ENCODE data around the gene QRFP. TPM values are rescaled to one million over a fixed set of nuclear protein-coding genes. Genes with fewer than 3 reads are reported as not detected.

QRFP gene
- total RNA-seq, 1 experiment from 2014 or later: not detected

DNA sequence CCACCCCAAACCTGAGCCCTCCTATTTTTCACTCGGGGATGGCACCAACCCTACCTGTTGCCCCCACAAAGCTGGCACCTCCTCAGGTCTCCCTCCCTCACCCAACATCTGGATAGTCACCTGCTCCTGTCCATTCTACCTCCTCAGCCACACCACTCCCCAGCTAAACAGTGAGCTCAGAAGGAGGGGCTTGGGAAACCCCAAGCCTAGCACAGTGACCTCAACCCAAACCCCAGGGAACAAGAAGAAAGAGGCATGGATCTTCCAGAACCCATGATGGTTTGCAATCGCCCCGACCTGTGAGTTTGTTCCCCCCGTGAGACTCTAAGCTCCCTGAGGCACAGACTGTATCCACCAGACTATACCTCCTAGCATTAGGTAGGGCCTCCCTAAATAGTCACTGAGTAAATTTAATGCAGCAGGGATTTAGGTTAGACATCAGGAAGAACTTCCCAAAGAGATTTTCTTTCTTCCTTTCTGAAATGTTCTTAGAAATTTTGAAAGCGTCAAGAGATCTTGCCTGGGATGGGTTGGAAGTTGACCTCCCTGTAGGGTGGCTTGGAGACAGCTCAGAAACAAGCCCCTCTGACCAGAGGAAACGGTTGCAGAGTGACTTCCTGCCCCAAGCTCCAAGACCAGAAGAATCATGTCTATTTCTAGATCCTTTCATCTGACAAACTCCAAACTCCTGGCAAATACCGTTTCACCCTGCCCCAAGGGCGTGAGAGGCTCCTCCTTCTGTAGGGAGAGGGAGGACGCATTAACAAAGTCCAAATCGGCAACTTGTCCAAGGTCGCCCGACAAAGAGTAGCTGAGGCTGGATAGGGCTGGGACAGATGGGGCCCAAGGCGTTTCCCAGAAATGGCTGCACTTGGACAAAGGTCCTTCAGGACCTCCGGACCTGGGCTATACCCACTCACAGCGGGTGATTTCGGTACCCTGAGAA is 38.4 kb upstream of the QRFP start:
- POLR2A ChIA-PET: interaction anchor here (1.3 kb wide), 1 partner anchor 9 kb away, joined by 3 read pairs; no protein-coding TSS in a partner anchor
- DNase-seq (ENCODE audit: unreplicated experiment): no peak
- intact Hi-C loops (cut with micrococcal nuclease): no loop called here
- peaks cover 18% of the 10 kb centered on the region for H3K4me1 Mint-ChIP-seq (ENCODE audit: insufficient read depth, unreplicated experiment)
- H3K36me3 Mint-ChIP-seq (ENCODE audit: insufficient read depth, unreplicated experiment): no peaks in the 10 kb centered on the region
- CTCF ChIA-PET: interaction anchor here (1.1 to 2.9 kb wide), 2 partner anchors 69 to 163 kb away, joined by 6 to 14 read pairs; no protein-coding TSS in a partner anchor
- peaks cover 11% of the 10 kb centered on the region for H3K27me3 Mint-ChIP-seq (ENCODE audit: insufficient read depth, unreplicated experiment)
- H3K27ac Mint-ChIP-seq (ENCODE audit: low read depth, unreplicated experiment): no peak overlapping the region
- TF ChIP-seq, protein P1, sequence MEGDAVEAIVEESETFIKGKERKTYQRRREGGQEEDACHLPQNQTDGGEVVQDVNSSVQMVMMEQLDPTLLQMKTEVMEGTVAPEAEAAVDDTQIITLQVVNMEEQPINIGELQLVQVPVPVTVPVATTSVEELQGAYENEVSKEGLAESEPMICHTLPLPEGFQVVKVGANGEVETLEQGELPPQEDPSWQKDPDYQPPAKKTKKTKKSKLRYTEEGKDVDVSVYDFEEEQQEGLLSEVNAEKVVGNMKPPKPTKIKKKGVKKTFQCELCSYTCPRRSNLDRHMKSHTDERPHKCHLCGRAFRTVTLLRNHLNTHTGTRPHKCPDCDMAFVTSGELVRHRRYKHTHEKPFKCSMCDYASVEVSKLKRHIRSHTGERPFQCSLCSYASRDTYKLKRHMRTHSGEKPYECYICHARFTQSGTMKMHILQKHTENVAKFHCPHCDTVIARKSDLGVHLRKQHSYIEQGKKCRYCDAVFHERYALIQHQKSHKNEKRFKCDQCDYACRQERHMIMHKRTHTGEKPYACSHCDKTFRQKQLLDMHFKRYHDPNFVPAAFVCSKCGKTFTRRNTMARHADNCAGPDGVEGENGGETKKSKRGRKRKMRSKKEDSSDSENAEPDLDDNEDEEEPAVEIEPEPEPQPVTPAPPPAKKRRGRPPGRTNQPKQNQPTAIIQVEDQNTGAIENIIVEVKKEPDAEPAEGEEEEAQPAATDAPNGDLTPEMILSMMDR (IDR thresholded peaks at IDR 0.05; ENCODE audit: unreplicated experiment): no peak
- BruUV-seq (replicated peaks): no TSS peak
- no peaks in the 10 kb centered on the region for H3K9me3 Mint-ChIP-seq (ENCODE audit: unreplicated experiment)
- no peak overlapping the region for H3K4me3 Mint-ChIP-seq (ENCODE audit: unreplicated experiment)

DNA sequence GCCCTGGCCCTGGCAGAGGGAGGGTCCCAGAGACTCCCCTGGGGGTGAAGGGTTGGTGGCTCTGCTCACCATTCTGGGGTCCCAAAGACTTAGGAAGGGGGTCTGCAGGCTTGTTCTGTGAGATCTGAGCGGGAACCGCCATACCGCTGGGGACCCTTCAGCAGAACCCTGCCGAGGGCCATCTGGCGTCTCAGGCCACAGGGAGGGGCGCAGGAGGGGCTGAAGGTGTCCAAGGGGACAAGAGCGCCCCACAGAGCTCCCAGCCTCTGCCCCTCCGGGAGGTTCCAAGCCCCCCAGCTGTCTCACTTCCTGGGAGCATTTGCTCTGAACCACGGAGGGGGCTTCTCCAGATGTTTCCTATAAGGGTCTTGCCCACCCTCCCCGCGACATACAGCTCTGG is 37.6 kb upstream of the QRFP start:
- TF ChIP-seq, protein P1 (IDR thresholded peaks at IDR 0.05; ENCODE audit: unreplicated experiment): no peak
- Mint-ChIP-seq H3K4me3 (ENCODE audit: unreplicated experiment) (no peak overlapping the region), H3K27me3 (ENCODE audit: insufficient read depth, unreplicated experiment) (peaks cover 10% of the 10 kb centered on the region), H3K36me3 (ENCODE audit: insufficient read depth, unreplicated experiment) (no peaks in the 10 kb centered on the region), H3K4me1 (ENCODE audit: insufficient read depth, unreplicated experiment) (peaks cover 18% of the 10 kb centered on the region), H3K27ac (ENCODE audit: low read depth, unreplicated experiment) (no peak overlapping the region), H3K9me3 (ENCODE audit: unreplicated experiment) (no peaks in the 10 kb centered on the region)
- BruUV-seq (replicated peaks): no TSS peak
- CTCF ChIA-PET: interaction anchor here (2.9 kb wide), 1 partner anchor 68 kb away, joined by 14 read pairs; no protein-coding TSS in a partner anchor
- POLR2A ChIA-PET: interaction anchor here (1.3 kb wide), 1 partner anchor 8 kb away, joined by 3 read pairs; no protein-coding TSS in a partner anchor
- intact Hi-C loops (cut with micrococcal nuclease): no loop called here
- no peak for DNase-seq (ENCODE audit: unreplicated experiment)

DNA sequence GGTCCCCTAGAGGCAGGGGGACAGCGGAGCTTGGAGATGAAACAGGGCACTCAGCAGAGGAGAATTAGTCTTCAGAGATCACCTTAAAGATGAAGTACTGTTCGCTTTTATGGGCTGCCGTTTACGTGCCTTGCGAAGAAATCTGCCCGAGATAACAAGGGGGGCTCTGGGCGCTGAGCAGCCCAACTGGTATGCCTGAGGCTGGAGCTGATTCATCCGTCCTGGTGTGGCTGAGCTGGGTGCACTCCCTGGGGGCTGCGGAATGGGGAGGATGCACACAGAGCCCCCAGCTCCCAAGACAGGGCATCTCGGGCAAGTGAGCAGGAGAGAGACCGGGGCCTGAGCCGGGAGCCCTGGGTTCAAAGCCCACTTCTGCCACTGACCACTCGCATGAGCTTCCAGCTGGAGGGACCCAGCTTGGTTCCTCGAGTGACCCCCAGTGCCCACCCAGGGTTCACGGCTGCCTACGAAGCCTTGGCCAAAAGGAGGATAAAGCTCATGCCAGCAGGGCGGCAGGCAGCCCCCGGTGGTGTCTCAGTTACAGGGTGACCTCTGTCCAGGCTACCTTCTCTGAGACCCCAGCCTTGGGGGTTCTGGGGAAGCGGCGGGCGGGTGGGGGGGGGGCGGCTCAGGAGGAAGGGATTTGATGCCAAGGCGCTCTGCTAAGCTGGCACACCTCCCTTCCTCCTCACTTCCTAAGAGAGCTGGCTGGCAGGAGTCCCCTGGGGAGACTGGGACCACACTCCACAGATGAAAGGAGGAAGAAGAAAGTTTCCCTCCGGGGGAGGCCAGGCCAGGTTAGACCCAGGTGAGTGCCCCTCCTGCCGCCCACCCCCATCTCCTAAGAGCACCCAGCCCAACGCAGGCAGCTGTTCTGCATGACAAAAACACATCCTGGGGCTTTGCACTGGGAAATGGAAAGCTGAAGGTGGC is 36.8 kb upstream of the QRFP start:
- no peak for DNase-seq (ENCODE audit: unreplicated experiment)
- no peak overlapping the region for H3K4me3 Mint-ChIP-seq (ENCODE audit: unreplicated experiment)
- BruUV-seq (replicated peaks): no TSS peak
- TF ChIP-seq, protein P1 (IDR thresholded peaks at IDR 0.05; ENCODE audit: unreplicated experiment): no peak
- H3K9me3 Mint-ChIP-seq (ENCODE audit: unreplicated experiment): no peaks in the 10 kb centered on the region
- H3K27ac Mint-ChIP-seq (ENCODE audit: low read depth, unreplicated experiment): no peak overlapping the region
- ChIA-PET POLR2A (interaction anchor here (1.3 kb wide), 1 partner anchor 7 kb away, joined by 3 read pairs; no protein-coding TSS in a partner anchor), CTCF (interaction anchor here (0.5 to 1.2 kb wide), 3 partner anchors 9 to 64 kb away, joined by 3 to 4 read pairs (median 3); no protein-coding TSS in a partner anchor)
- peaks cover 1% of the 10 kb centered on the region for H3K27me3 Mint-ChIP-seq (ENCODE audit: insufficient read depth, unreplicated experiment)
- no peaks in the 10 kb centered on the region for H3K36me3 Mint-ChIP-seq (ENCODE audit: insufficient read depth, unreplicated experiment)
- peaks cover 13% of the 10 kb centered on the region for H3K4me1 Mint-ChIP-seq (ENCODE audit: insufficient read depth, unreplicated experiment)
- intact Hi-C loops (cut with micrococcal nuclease): no loop called here

All from MCF 10A (cell line).